GM18502 (cell line): ENCODE measurements around the gene DYNC2LI1.

ENCODE experiments used
- ATAC-seq: cut with Tn5 transposase; IDR thresholded peaks from one replicate; pipeline ENCODE4 v1.9.1; 2021; ENCODE audit warnings: mild to moderate bottlenecking; ENCODE audit not compliant: unreplicated experiment, poor library complexity

DYNC2LI1 gene

GRCh38 chr2:43759195-43759594, 14.6 kb upstream of the DYNC2LI1 start:
- no peak for ATAC-seq

GRCh38 chr2:43762286-43762685, 11.6 kb upstream of the DYNC2LI1 start:
- ATAC-seq: no peak

- no peak for ATAC-seq
Measured at GRCh38 chr2:43763091-43763490, 10.7 kb upstream of the DYNC2LI1 start.

- no peak for ATAC-seq
Measured at GRCh38 chr2:43764086-43764705, 9.6 kb upstream of the DYNC2LI1 start.

GRCh38 chr2:43766006-43766405, 7.8 kb upstream of the DYNC2LI1 start:
- no peak for ATAC-seq

- no peak for ATAC-seq
Measured at GRCh38 chr2:43774617-43775016, 778 bp downstream of the DYNC2LI1 start.

GRCh38 chr2:43776324-43776723, 2.5 kb downstream of the DYNC2LI1 start:
- no peak for ATAC-seq

- ATAC-seq: no peak
Measured at GRCh38 chr2:43777306-43777926, 3.6 kb downstream of the DYNC2LI1 start.

- ATAC-seq: no peak
Measured at GRCh38 chr2:43778233-43778632, 4.4 kb downstream of the DYNC2LI1 start.

- ATAC-seq: no peak
Measured at GRCh38 chr2:43787895-43788294, 14.1 kb downstream of the DYNC2LI1 start.

GRCh38 chr2:43788646-43789045, 14.8 kb downstream of the DYNC2LI1 start:
- no peak for ATAC-seq

GRCh38 chr2:43790147-43790546, 16.3 kb downstream of the DYNC2LI1 start:
- no peak for ATAC-seq

- no peak for ATAC-seq
Measured at GRCh38 chr2:43791035-43791765, 17.4 kb downstream of the DYNC2LI1 start.

GRCh38 chr2:43792653-43793052, 18.8 kb downstream of the DYNC2LI1 start:
- no peak for ATAC-seq

GRCh38 chr2:43794956-43795355, 21.1 kb downstream of the DYNC2LI1 start:
- no peak for ATAC-seq

- ATAC-seq: no peak
Measured at GRCh38 chr2:43796206-43796605, 22.4 kb downstream of the DYNC2LI1 start.

GRCh38 chr2:43798300-43798699, 24.5 kb downstream of the DYNC2LI1 start:
- no peak for ATAC-seq

GRCh38 chr2:43800894-43801293, 27.1 kb downstream of the DYNC2LI1 start:
- no peak for ATAC-seq

GRCh38 chr2:43802135-43802534, 28.3 kb downstream of the DYNC2LI1 start:
- ATAC-seq: no peak

GRCh38 chr2:43803113-43803512, 29.3 kb downstream of the DYNC2LI1 start:
- ATAC-seq: no peak

GRCh38 chr2:43806719-43807031, 32.8 kb downstream of the DYNC2LI1 start:
- no peak for ATAC-seq

- ATAC-seq: no peak
Measured at GRCh38 chr2:43810452-43810851, 36.6 kb downstream of the DYNC2LI1 start.
